Lower leg skin (tissue), 3 donors: Measurements from ENCODE around the gene ENTREP3.

Experiments used
- POLR2A ChIP-seq, 2 donors: fragments of 450-650 bp; IDR thresholded peaks; one replicate each; pipeline ENCODE4 v1.6.1; 2016 to 2017; ENCODE audit warnings: antibody characterized with exemption in 2 of 2, mild to moderate bottlenecking in 1 of 2, moderate library complexity in 1 of 2
- TF ChIP-seq, protein P1 (sequence below), 3 donors: fragments of 450-650 bp; IDR thresholded peaks; one replicate each; pipeline ENCODE4 v1.5.1; 2016; ENCODE audit warnings: antibody characterized with exemption in 3 of 3, mild to moderate bottlenecking in 3 of 3, moderate library complexity in 2 of 3

GRCh38 chr1:155202731-155203515 is 52.4 kb downstream of the ENTREP3 start:
- TF ChIP-seq, protein P1, sequence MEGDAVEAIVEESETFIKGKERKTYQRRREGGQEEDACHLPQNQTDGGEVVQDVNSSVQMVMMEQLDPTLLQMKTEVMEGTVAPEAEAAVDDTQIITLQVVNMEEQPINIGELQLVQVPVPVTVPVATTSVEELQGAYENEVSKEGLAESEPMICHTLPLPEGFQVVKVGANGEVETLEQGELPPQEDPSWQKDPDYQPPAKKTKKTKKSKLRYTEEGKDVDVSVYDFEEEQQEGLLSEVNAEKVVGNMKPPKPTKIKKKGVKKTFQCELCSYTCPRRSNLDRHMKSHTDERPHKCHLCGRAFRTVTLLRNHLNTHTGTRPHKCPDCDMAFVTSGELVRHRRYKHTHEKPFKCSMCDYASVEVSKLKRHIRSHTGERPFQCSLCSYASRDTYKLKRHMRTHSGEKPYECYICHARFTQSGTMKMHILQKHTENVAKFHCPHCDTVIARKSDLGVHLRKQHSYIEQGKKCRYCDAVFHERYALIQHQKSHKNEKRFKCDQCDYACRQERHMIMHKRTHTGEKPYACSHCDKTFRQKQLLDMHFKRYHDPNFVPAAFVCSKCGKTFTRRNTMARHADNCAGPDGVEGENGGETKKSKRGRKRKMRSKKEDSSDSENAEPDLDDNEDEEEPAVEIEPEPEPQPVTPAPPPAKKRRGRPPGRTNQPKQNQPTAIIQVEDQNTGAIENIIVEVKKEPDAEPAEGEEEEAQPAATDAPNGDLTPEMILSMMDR (IDR thresholded peaks at IDR 0.05) = no peak
- TF ChIP-seq POLR2A (IDR thresholded peaks at IDR 0.05) = no peak
